GM12878 (cell line): ENCODE results near the gene KRTAP4-6. TPM values are rescaled to one million over a fixed set of nuclear protein-coding genes. Genes with fewer than 3 reads are reported as not detected.

Source experiments
- ATAC-seq: fragments of 200-7000 bp; cut with Tn5 transposase; 3 replicates; pipeline ENCODE4 v1.9.1; 2020; ENCODE audit warnings: mild to moderate bottlenecking, moderate library complexity
- BruUV-seq: library from RNA; stranded (reverse); fragments of 400-500 nt; replicated peaks from 2 replicates; lab custom pipeline; 2021; lab: Mats Ljungman, UMichigan
- CTCF ChIA-PET: fragments of 300-600 bp; sonication (Branson Sonifier 250); formaldehyde crosslinking; extraction: SDS; loops from one replicate; lab custom pipeline; 2021; ENCODE audit warnings: inconsistent platforms; lab: Yijun Ruan, JAX
- POLR2A ChIA-PET: fragments of 350-600 bp; formaldehyde crosslinking; extraction: SDS; loops from one replicate; lab custom pipeline; 2021; ENCODE audit warnings: inconsistent platforms; lab: Charles Lee
- RAD21 ChIA-PET: fragments of 300-600 bp; sonication (Branson Sonifier 250); formaldehyde crosslinking; loops from one replicate; lab custom pipeline; 2023; ENCODE audit warnings: antibody characterized with exemption; ENCODE audit not compliant: unreplicated experiment; lab: Charles Lee
- SMC1A ChIA-PET: fragments of 300-600 bp; sonication (Branson Sonifier 250); formaldehyde crosslinking; loops from one replicate; lab custom pipeline; 2023; ENCODE audit not compliant: unreplicated experiment, uncharacterized antibody; lab: Charles Lee
- DNase-seq: peaks from one replicate; pipeline ENCODE4 v3.0.0-alpha.2; 2011; ENCODE audit warnings: low read depth, low spot score
- FAIRE-seq: peaks from 3 replicates; lab custom pipeline; 2011; peaks lifted over from hg19 to GRCh38; lab: Jason Lieb, UNC
- H2AFZ ChIP-seq: 2 replicates; pipeline ENCODE4 v1.6.0; 2011; ENCODE audit warnings: low read depth, low read length, control low read depth; ENCODE audit not compliant: control insufficient read depth
- H3K27ac ChIP-seq: 2 replicates; pipeline ENCODE4 v1.5.1; 2011; ENCODE audit warnings: control low read depth; ENCODE audit not compliant: control insufficient read depth, insufficient read depth
- H3K27me3 ChIP-seq, 2 experiments: replicated peaks in 1 of 2; 2 replicates each; pipeline versions ENCODE4 v1.6.0 to v1.6.1; 2011; ENCODE audit warnings: low read length in 1 of 2; ENCODE audit not compliant: control insufficient read depth in 2 of 2, insufficient read depth in 2 of 2
- H3K36me3 ChIP-seq, 2 experiments: 2 replicates each; pipeline ENCODE4 v1.5.1; 2011; ENCODE audit warnings: low read length in 1 of 2; ENCODE audit not compliant: control insufficient read depth in 2 of 2, insufficient read depth in 2 of 2
- H3K4me1 ChIP-seq: 2 replicates; pipeline ENCODE4 v1.6.1; 2011; ENCODE audit warnings: mild to moderate bottlenecking, low read length, moderate library complexity, mixed read lengths; ENCODE audit not compliant: control insufficient read depth, insufficient read depth
- H3K4me2 ChIP-seq: 2 replicates; pipeline ENCODE4 v1.6.0; 2011; ENCODE audit warnings: control low read depth; ENCODE audit not compliant: control insufficient read depth, insufficient read depth
- H3K4me3 ChIP-seq: fragments of 200-600 bp; sonication (generic); 2 replicates; pipeline ENCODE4 v1.5.1; 2016
- H3K79me2 ChIP-seq: 2 replicates; pipeline ENCODE4 v1.6.0; 2011; ENCODE audit warnings: low read length; ENCODE audit not compliant: control insufficient read depth, insufficient read depth
- H3K9ac ChIP-seq: 2 replicates; pipeline ENCODE4 v1.8.0; 2011; ENCODE audit warnings: low read length, control low read depth, mixed read lengths; ENCODE audit not compliant: control insufficient read depth, insufficient read depth
- H3K9me3 ChIP-seq: replicated peaks from 3 replicates; pipeline ENCODE4 v1.5.1; 2011; ENCODE audit warnings: mild to moderate bottlenecking, low read length; ENCODE audit not compliant: control insufficient read depth, insufficient read depth
- H4K20me1 ChIP-seq: 2 replicates; pipeline ENCODE4 v1.6.0; 2011; ENCODE audit not compliant: control insufficient read depth, insufficient read depth
- CBX3 ChIP-seq: fragments of 200-600 bp; sonication (generic); IDR thresholded peaks from 2 replicates; pipeline ENCODE4 v1.6.1; 2016; ENCODE audit warnings: low read depth, borderline replicate concordance
- CEBPZ ChIP-seq: fragments of 150-350 bp; IDR thresholded peaks from 2 replicates; pipeline ENCODE4 v1.6.1; 2016; ENCODE audit warnings: low read depth, low read length
- CHD4 ChIP-seq: fragments of 200-600 bp; sonication (generic); IDR thresholded peaks from 2 replicates; pipeline ENCODE4 v1.6.1; 2016; ENCODE audit warnings: mild to moderate bottlenecking
- DPF2 ChIP-seq: fragments of 450-650 bp; IDR thresholded peaks from 2 replicates; pipeline ENCODE4 v1.6.1; 2017; ENCODE audit warnings: mild to moderate bottlenecking
- IRF4 ChIP-seq: IDR thresholded peaks from 2 replicates; pipeline ENCODE4 v1.6.1; 2011; ENCODE audit warnings: low read depth, low read length
- KDM1A ChIP-seq: fragments of 200-600 bp; sonication (generic); IDR thresholded peaks from 2 replicates; pipeline ENCODE4 v1.6.1; 2016; ENCODE audit warnings: borderline replicate concordance
- NFYA ChIP-seq: IDR thresholded peaks from 2 replicates; pipeline ENCODE4 v1.6.1; 2011; ENCODE audit warnings: low read depth, mild to moderate bottlenecking, low read length, improper control_type of control experiment, borderline replicate concordance
- POLR2A ChIP-seq: IDR thresholded peaks from 2 replicates; pipeline ENCODE4 v1.6.1; 2011; ENCODE audit warnings: low read depth, mild to moderate bottlenecking, low read length
- RUNX3 ChIP-seq: IDR thresholded peaks from 2 replicates; pipeline ENCODE4 v1.6.1; 2012; ENCODE audit warnings: low read length, inconsistent platforms
- ZNF384 ChIP-seq: IDR thresholded peaks from 2 replicates; pipeline ENCODE4 v1.6.1; 2012; ENCODE audit warnings: low read depth, mild to moderate bottlenecking, low read length, improper control_type of control experiment, borderline replicate concordance
- WGBS: methylation state at CpG from one replicate; pipeline ENCODE4 v1.1.6; 2016; ENCODE audit warnings: low lambda C conversion rate; ENCODE audit not compliant: insufficient replicate concordance, insufficient coverage; ENCODE audit errors: missing lambda C conversion rate; 5-methylcytosine and 5-hydroxymethylcytosine counted together
- in situ Hi-C: fragments of 300-500 bp; cut with MboI; formaldehyde crosslinking; loops from 9 replicates; pipeline ENCODE4 v1.14.3; 2018; ENCODE audit warnings: mixed read lengths
- intact Hi-C: fragments of 100-400 bp; cut with micrococcal nuclease; formaldehyde crosslinking; loops from one replicate; pipeline ENCODE4 v1.14.2; 2022; ENCODE audit not compliant: unreplicated experiment
- polyA plus RNA-seq, 11 experiments: library from polyadenylated mRNA; depleted of rRNA in 4 of 11; unstranded in 6 of 11; stranded (reverse) in 5 of 11; fragments of >200 nt; fragmentation: Nextera tagmentation in 4 of 11; fragmentation: Illumina TruSeq in 1 of 11; extraction: Ambion mirVana in 4 of 11; extraction: Trizol in 1 of 11; gene quantifications; 1 replicate in 1 of 11; 2 replicates in 10 of 11; pipeline versions ENCODE4 v1.2.1 to v1.2.3, GENCODE V29; 2011 to 2016; ENCODE audit warnings: inconsistent platforms in 2 of 11, missing spikeins in 2 of 11, low read depth in 1 of 11
- total RNA-seq, 4 experiments: library from RNA; depleted of rRNA in 3 of 4; stranded (reverse); fragments of >200 nt in 3 of 4; fragmentation: Illumina TruSeq in 1 of 4; extraction: Trizol in 1 of 4; gene quantifications; 2 replicates each; pipeline versions ENCODE4 v1.2.1 to v1.2.3, GENCODE V29; 2013 to 2021

KRTAP4-6 gene
- total and polyA plus RNA-seq, 10 of the 15 experiments (the other 5 are each of a cell fraction or from before 2014, with no cell fraction given) = not detected

DNA sequence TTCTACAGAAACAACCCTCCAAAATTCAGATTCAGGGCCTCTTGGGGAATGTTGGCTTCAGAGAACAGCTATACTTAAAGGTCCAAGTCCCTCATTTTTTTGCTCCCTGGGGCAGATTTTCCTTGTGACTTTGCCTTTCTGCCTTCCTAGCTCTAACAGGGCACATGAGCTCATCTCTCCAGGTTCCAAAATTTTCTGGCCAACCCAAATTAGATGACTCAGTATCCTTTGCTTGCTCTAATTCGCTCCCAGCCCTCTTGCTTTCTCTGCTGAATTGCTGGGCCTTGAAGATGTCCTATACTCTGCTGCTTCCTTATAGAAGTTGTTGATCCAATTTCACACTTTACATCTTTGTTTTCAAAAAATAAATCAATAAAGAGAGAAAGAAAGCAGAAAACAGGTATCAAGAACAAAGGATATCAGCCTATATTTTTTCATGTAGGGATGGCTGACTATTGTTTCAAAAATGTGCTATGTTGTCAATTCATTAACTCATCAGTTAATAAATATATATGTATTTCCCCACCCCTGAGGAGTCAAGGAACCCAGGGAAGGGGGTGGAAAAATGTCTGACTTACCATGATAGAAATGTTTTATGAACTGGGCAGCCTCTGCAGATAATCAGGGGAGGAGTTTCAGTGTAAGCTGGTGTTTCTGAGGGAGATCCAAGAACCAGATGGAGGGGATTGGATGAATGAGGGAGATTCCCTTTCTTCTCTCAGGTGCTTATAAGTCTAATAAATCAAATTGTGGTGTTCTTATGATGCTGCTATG is 38.7 kb upstream of the KRTAP4-6 start:
- no peak overlapping the region for H2AFZ ChIP-seq
- ChIA-PET SMC1A (no interaction called here), CTCF (interaction anchor here (0.8 kb wide), 1 partner anchor 469 kb away, joined by 3 read pairs; no protein-coding TSS in a partner anchor), POLR2A (no interaction called here), RAD21 (no interaction called here)
- peaks cover 3% of the 10 kb centered on the region; the same call in 1 of the 2 replicates for H3K4me1 ChIP-seq
- WGBS = 40% methylated on average over 1 of the region's 1 CpG
- no peaks in the 10 kb centered on the region for H3K36me3 ChIP-seq
- in situ Hi-C loops = no loop called here
- no peak overlapping the region for H3K27ac ChIP-seq
- intact Hi-C loops = no loop called here
- no TSS peak for BruUV-seq
- H3K4me3 ChIP-seq = no peak overlapping the region
- FAIRE-seq = no peak
- no peaks in the 10 kb centered on the region; a peak in 1 of 4 replicates for H3K27me3 ChIP-seq
- no peak for TF ChIP-seq KDM1A
- no peak for TF ChIP-seq IRF4
- TF ChIP-seq NFYA = no peak
- TF ChIP-seq CBX3 = no peak
- TF ChIP-seq CHD4 = no peak
- TF ChIP-seq DPF2 = no peak
- no peak for TF ChIP-seq CEBPZ
- no peak for TF ChIP-seq POLR2A
- no peak for TF ChIP-seq ZNF384
- TF ChIP-seq RUNX3 = no peak
- no peak overlapping the region for H3K4me2 ChIP-seq
- H3K9me3 ChIP-seq = no peaks in the 10 kb centered on the region
- no peaks in the 10 kb centered on the region for H4K20me1 ChIP-seq
- no peak for DNase-seq
- no peaks in the 10 kb centered on the region for H3K79me2 ChIP-seq
- no peak for ATAC-seq
- no peak overlapping the region for H3K9ac ChIP-seq
